GM21423 (cell line): Measurements from ENCODE around the gene DNAH11.
"Not testable (repeated sequence)": the region's sequence is repeated elsewhere in the genome, so short reads cannot be mapped to it uniquely, and the experiment has no call there.

Experiments
- ATAC-seq: cut with Tn5 transposase; IDR thresholded peaks from one replicate; pipeline ENCODE4 v1.9.1; 2021; ENCODE audit warnings: mild to moderate bottlenecking, moderate library complexity; ENCODE audit not compliant: unreplicated experiment

Gene DNAH11

GRCh38 chr7:21704359-21704758, 161.5 kb downstream of the DNAH11 start:
- no peak for ATAC-seq

GRCh38 chr7:21706131-21706530, 163.3 kb downstream of the DNAH11 start:
- no peak for ATAC-seq

- ATAC-seq, result no peak
These were observed 164.7 kb downstream of the DNAH11 start for GRCh38 chr7:21707566-21707965.

- ATAC-seq, result no peak
These were observed 165.3 kb downstream of the DNAH11 start for GRCh38 chr7:21708096-21708495.

GRCh38 chr7:21717323-21717722, 174.5 kb downstream of the DNAH11 start:
- ATAC-seq, result no peak

- ATAC-seq, result no peak
These were observed 175.6 kb downstream of the DNAH11 start for GRCh38 chr7:21718391-21718790.

- ATAC-seq, result no peak
These were observed 177.0 kb downstream of the DNAH11 start for GRCh38 chr7:21719846-21720245.

- ATAC-seq, result no peak
These were observed 179.5 kb downstream of the DNAH11 start for GRCh38 chr7:21722371-21722770.

- no peak for ATAC-seq
These were observed 181.7 kb downstream of the DNAH11 start for GRCh38 chr7:21724562-21724961.

- no peak for ATAC-seq
These were observed 187.6 kb downstream of the DNAH11 start for GRCh38 chr7:21730399-21730798.

- no peak for ATAC-seq
These were observed 189.1 kb downstream of the DNAH11 start for GRCh38 chr7:21731977-21732376.

GRCh38 chr7:21732956-21733355, 190.1 kb downstream of the DNAH11 start:
- not testable (repeated sequence) for ATAC-seq

GRCh38 chr7:21733837-21734236, 191.0 kb downstream of the DNAH11 start:
- no peak for ATAC-seq

GRCh38 chr7:21743493-21743892, 200.7 kb downstream of the DNAH11 start:
- no peak for ATAC-seq

GRCh38 chr7:21746949-21747348, 204.1 kb downstream of the DNAH11 start:
- no peak for ATAC-seq

GRCh38 chr7:21747806-21748205, 205.0 kb downstream of the DNAH11 start:
- no peak for ATAC-seq

GRCh38 chr7:21749378-21749777, 206.5 kb downstream of the DNAH11 start:
- no peak for ATAC-seq

- no peak for ATAC-seq
These were observed 210.2 kb downstream of the DNAH11 start for GRCh38 chr7:21753071-21753470.

- no peak for ATAC-seq
These were observed 212.1 kb downstream of the DNAH11 start for GRCh38 chr7:21754963-21755362.

- no peak for ATAC-seq
These were observed 214.9 kb downstream of the DNAH11 start for GRCh38 chr7:21757537-21758282.

GRCh38 chr7:21758286-21758685, 215.4 kb downstream of the DNAH11 start:
- no peak for ATAC-seq

GRCh38 chr7:21762469-21762868, 219.6 kb downstream of the DNAH11 start:
- no peak for ATAC-seq

GRCh38 chr7:21763818-21764217, 221.0 kb downstream of the DNAH11 start:
- ATAC-seq, result no peak
